DND-41 (cell line): ENCODE measurements around the gene C11orf68.

Experiments used
- CTCF ChIP-seq: IDR thresholded peaks from 2 replicates; pipeline ENCODE4 v1.5.1; 2012; ENCODE audit warnings: borderline replicate concordance, low read length, moderate library complexity, mild to moderate bottlenecking; ENCODE audit not compliant: poor library complexity, severe bottlenecking; ENCODE audit errors: extremely low read depth
- EZH2 ChIP-seq: IDR thresholded peaks from 3 replicates; pipeline ENCODE4 v1.6.1; 2012; ENCODE audit warnings: borderline replicate concordance, low read depth, mild to moderate bottlenecking, moderate library complexity, low read length, inconsistent platforms; ENCODE audit not compliant: severe bottlenecking

GRCh38 chr11:65903715-65904114, 15.1 kb downstream of the C11orf68 start:
- TF ChIP-seq CTCF (no peak), EZH2 (no peak)
